ENCODE data around the gene ATG3. TPM values are rescaled to one million over a fixed set of nuclear protein-coding genes. Genes with fewer than 3 reads are reported as not detected.
A peak's percentile ranks its signal among the peaks of the same experiment; 100 is the strongest.

The ATG3 gene
- total RNA-seq, 2 donors from 2014 or later: 45.7 to 73.5 TPM

GRCh38 chr3:112579697-112580096 lies 17.9 kb upstream of the ATG3 start:
- Histone ChIP-seq H3K4me1 (replicated peaks) (no peaks in the 10 kb centered on the region), H3K9me3 (no peaks in the 10 kb centered on the region), H3K27me3 (replicated peaks; ENCODE audit: insufficient read depth) (no peaks in the 10 kb centered on the region), H3K4me3 (no peak overlapping the region), H3K36me3 (no peaks in the 10 kb centered on the region), H3K27ac (no peak overlapping the region)
- intact Hi-C loops (cut with DNase I): loop anchor here (2.0 to 5.0 kb wide), 3 partner anchors 58 to 403 kb away; no protein-coding TSS in a partner anchor
- no peak for DNase-seq (ENCODE audit: low spot score)
- 83% methylated on average over 3 of the region's 3 CpGs for WGBS
- TF ChIP-seq, protein P1, sequence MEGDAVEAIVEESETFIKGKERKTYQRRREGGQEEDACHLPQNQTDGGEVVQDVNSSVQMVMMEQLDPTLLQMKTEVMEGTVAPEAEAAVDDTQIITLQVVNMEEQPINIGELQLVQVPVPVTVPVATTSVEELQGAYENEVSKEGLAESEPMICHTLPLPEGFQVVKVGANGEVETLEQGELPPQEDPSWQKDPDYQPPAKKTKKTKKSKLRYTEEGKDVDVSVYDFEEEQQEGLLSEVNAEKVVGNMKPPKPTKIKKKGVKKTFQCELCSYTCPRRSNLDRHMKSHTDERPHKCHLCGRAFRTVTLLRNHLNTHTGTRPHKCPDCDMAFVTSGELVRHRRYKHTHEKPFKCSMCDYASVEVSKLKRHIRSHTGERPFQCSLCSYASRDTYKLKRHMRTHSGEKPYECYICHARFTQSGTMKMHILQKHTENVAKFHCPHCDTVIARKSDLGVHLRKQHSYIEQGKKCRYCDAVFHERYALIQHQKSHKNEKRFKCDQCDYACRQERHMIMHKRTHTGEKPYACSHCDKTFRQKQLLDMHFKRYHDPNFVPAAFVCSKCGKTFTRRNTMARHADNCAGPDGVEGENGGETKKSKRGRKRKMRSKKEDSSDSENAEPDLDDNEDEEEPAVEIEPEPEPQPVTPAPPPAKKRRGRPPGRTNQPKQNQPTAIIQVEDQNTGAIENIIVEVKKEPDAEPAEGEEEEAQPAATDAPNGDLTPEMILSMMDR (IDR thresholded peaks at IDR 0.05): no peak
- no peak for TF ChIP-seq POLR2A (IDR thresholded peaks at IDR 0.05)
- no peak for TF ChIP-seq POLR2AphosphoS5 (IDR thresholded peaks at IDR 0.05)

DNA sequence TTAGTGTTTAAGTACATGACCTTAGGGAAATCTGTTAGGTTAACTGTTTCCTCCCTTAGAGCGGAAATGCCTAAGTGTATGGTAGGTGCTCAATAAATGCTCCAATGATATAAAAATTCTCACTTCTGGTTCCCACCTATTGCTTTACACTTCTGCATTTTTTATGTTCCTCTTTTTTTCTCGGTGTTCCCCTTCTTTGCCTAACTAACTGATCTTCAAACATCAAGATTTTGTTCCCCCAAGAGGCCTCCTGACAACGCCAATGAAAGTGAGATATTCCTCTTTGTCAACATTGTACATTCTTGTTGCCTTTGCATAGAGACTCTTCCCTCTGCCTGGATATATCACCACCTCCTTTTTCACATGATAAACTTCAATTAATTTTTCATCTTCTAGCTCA lies 17.5 kb upstream of the ATG3 start:
- Histone ChIP-seq H3K4me3 (no peak overlapping the region), H3K27ac (no peak overlapping the region), H3K4me1 (replicated peaks) (no peaks in the 10 kb centered on the region), H3K36me3 (no peaks in the 10 kb centered on the region), H3K9me3 (no peaks in the 10 kb centered on the region), H3K27me3 (replicated peaks; ENCODE audit: insufficient read depth) (no peaks in the 10 kb centered on the region)
- no peak for DNase-seq (ENCODE audit: low spot score)
- intact Hi-C loops (cut with DNase I): no loop called here
- TF ChIP-seq, protein P1 (IDR thresholded peaks at IDR 0.05): no peak
- TF ChIP-seq POLR2AphosphoS5 (IDR thresholded peaks at IDR 0.05): no peak
- TF ChIP-seq POLR2A (IDR thresholded peaks at IDR 0.05): no peak
- 95% methylated on average over 3 of the region's 3 CpGs for WGBS

DNA sequence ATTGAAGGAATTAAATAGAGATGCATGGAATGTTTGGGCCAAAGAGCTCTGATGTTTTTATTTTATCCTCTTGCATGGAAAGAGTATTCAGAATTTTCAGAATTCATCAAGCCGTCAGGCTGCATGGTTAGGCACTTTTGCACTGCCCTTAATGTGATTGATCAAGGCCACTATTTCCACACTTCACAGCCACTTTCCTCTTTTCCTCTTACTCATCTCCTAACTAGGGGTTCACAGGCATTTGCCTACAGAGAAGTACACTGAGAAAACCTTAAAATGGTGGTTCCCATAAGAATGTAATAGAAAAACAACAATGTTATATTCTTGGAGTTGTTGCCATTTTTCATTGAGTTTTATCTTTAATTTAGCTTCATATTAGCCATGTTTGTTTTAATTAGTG lies 10.9 kb upstream of the ATG3 start:
- H3K36me3 ChIP-seq: no peaks in the 10 kb centered on the region
- H3K27ac ChIP-seq: no peak overlapping the region
- H3K4me1 ChIP-seq (replicated peaks): no peaks in the 10 kb centered on the region
- WGBS: 84% methylated on average over 1 of the region's 1 CpG
- no peaks in the 10 kb centered on the region for H3K9me3 ChIP-seq
- intact Hi-C loops (cut with DNase I): no loop called here
- no peaks in the 10 kb centered on the region for H3K27me3 ChIP-seq (replicated peaks; ENCODE audit: insufficient read depth)
- no peak overlapping the region for H3K4me3 ChIP-seq
- DNase-seq (ENCODE audit: low spot score): no peak
- TF ChIP-seq POLR2A (IDR thresholded peaks at IDR 0.05) (no peak), POLR2AphosphoS5 (IDR thresholded peaks at IDR 0.05) (no peak)
- TF ChIP-seq, protein P1 (IDR thresholded peaks at IDR 0.05): no peak

- no peak for DNase-seq (ENCODE audit: low spot score)
- no peaks in the 10 kb centered on the region for H3K9me3 ChIP-seq
- H3K27me3 ChIP-seq (replicated peaks; ENCODE audit: insufficient read depth): no peaks in the 10 kb centered on the region
- H3K36me3 ChIP-seq: no peaks in the 10 kb centered on the region
- no peaks in the 10 kb centered on the region for H3K4me1 ChIP-seq (replicated peaks)
- no peak overlapping the region for H3K4me3 ChIP-seq
- WGBS: 48% methylated on average over 1 of the region's 1 CpG
- peak overlapping the region in 1 of 2 donors; percentile 30 for H3K27ac ChIP-seq
- intact Hi-C loops (cut with DNase I): no loop called here
- no peak for TF ChIP-seq POLR2A (IDR thresholded peaks at IDR 0.05)
- TF ChIP-seq POLR2AphosphoS5 (IDR thresholded peaks at IDR 0.05): no peak
- TF ChIP-seq, protein P1 (IDR thresholded peaks at IDR 0.05): no peak
These were observed 7.5 kb upstream of the ATG3 start for GRCh38 chr3:112569265-112569664.

- intact Hi-C loops (cut with DNase I): no loop called here
- H3K36me3 ChIP-seq: no peaks in the 10 kb centered on the region
These were observed 6.9 kb upstream of the ATG3 start for GRCh38 chr3:112568642-112569041.

More at GRCh38 chr3:112568642-112569041, 6.9 kb upstream of the ATG3 start:
- TF ChIP-seq POLR2AphosphoS5 (IDR thresholded peaks at IDR 0.05): no peak
- no peak for TF ChIP-seq POLR2A (IDR thresholded peaks at IDR 0.05)
- TF ChIP-seq, protein P1 (IDR thresholded peaks at IDR 0.05): no peak
- 82% methylated on average over 2 of the region's 2 CpGs for WGBS
- Histone ChIP-seq H3K9me3 (no peaks in the 10 kb centered on the region), H3K27me3 (replicated peaks; ENCODE audit: insufficient read depth) (no peaks in the 10 kb centered on the region), H3K4me3 (no peak overlapping the region), H3K27ac (peak overlapping the region in 1 of 2 donors; percentile 30), H3K4me1 (replicated peaks) (no peaks in the 10 kb centered on the region)
- DNase-seq (ENCODE audit: low spot score): no peak

Measured in prostate gland (tissue), 2 donors.